Ishikawa (cell line): Measurements from ENCODE around the gene OR9Q1.

Source experiments
- CEBPB ChIP-seq: IDR thresholded peaks from 2 replicates; pipeline ENCODE4 v1.6.1; 2012
- CREB1 ChIP-seq: IDR thresholded peaks from 2 replicates; pipeline ENCODE4 v1.6.1; 2012; ENCODE audit warnings: low read depth
- EGR1 ChIP-seq: IDR thresholded peaks from 2 replicates; pipeline ENCODE4 v1.6.1; 2012
- EP300 ChIP-seq: IDR thresholded peaks from 2 replicates; pipeline ENCODE4 v1.6.1; 2012; ENCODE audit warnings: borderline replicate concordance
- FOXM1 ChIP-seq: IDR thresholded peaks from 2 replicates; pipeline ENCODE4 v1.6.1; 2012; ENCODE audit warnings: low read depth, borderline replicate concordance
- NFIC ChIP-seq: IDR thresholded peaks from 2 replicates; pipeline ENCODE4 v1.6.1; 2012
- RAD21 ChIP-seq: IDR thresholded peaks from 2 replicates; pipeline ENCODE4 v1.6.1; 2012; ENCODE audit warnings: low read depth
- TAF1 ChIP-seq: IDR thresholded peaks from 2 replicates; pipeline ENCODE4 v1.6.1; 2012; ENCODE audit warnings: low read depth, mild to moderate bottlenecking
- TCF12 ChIP-seq: IDR thresholded peaks from 2 replicates; pipeline ENCODE4 v1.6.1; 2012; ENCODE audit warnings: low read depth
- TEAD4 ChIP-seq: IDR thresholded peaks from 2 replicates; pipeline ENCODE4 v1.6.1; 2012
- USF1 ChIP-seq: IDR thresholded peaks from 2 replicates; pipeline ENCODE4 v1.6.1; 2012
- YY1 ChIP-seq: IDR thresholded peaks from 2 replicates; pipeline ENCODE4 v1.6.1; 2012; ENCODE audit warnings: low read depth
- ZBTB7A ChIP-seq: IDR thresholded peaks from 2 replicates; pipeline ENCODE4 v1.6.1; 2012; ENCODE audit warnings: low read depth
- TF ChIP-seq, protein P1 (sequence below): IDR thresholded peaks from 2 replicates; pipeline ENCODE4 v1.6.1; 2012
- TF ChIP-seq, protein P2 (sequence below): IDR thresholded peaks from 2 replicates; pipeline ENCODE4 v1.6.1; 2012; ENCODE audit warnings: low read depth, mild to moderate bottlenecking

OR9Q1 gene, protein sequence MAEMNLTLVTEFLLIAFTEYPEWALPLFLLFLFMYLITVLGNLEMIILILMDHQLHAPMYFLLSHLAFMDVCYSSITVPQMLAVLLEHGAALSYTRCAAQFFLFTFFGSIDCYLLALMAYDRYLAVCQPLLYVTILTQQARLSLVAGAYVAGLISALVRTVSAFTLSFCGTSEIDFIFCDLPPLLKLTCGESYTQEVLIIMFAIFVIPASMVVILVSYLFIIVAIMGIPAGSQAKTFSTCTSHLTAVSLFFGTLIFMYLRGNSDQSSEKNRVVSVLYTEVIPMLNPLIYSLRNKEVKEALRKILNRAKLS

GRCh38 chr11:58023435-58023931 is at the start of gene OR9Q1:
Gene OR9Q1, plus strand, starts transcription at chr11:58023881. Its CDS starts 155,564 bp downstream, at chr11:58179445.
- TF ChIP-seq, protein P1, sequence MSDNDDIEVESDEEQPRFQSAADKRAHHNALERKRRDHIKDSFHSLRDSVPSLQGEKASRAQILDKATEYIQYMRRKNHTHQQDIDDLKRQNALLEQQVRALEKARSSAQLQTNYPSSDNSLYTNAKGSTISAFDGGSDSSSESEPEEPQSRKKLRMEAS, result no peak
- TF ChIP-seq TCF12 (no peak), RAD21 (no peak), YY1 (no peak), TEAD4 (no peak), EP300 (no peak), FOXM1 (no peak), ZBTB7A (no peak), USF1 (no peak), CEBPB (no peak), CREB1 (no peak), NFIC (no peak), EGR1 (no peak), TAF1 (no peak)
- TF ChIP-seq, protein P2, sequence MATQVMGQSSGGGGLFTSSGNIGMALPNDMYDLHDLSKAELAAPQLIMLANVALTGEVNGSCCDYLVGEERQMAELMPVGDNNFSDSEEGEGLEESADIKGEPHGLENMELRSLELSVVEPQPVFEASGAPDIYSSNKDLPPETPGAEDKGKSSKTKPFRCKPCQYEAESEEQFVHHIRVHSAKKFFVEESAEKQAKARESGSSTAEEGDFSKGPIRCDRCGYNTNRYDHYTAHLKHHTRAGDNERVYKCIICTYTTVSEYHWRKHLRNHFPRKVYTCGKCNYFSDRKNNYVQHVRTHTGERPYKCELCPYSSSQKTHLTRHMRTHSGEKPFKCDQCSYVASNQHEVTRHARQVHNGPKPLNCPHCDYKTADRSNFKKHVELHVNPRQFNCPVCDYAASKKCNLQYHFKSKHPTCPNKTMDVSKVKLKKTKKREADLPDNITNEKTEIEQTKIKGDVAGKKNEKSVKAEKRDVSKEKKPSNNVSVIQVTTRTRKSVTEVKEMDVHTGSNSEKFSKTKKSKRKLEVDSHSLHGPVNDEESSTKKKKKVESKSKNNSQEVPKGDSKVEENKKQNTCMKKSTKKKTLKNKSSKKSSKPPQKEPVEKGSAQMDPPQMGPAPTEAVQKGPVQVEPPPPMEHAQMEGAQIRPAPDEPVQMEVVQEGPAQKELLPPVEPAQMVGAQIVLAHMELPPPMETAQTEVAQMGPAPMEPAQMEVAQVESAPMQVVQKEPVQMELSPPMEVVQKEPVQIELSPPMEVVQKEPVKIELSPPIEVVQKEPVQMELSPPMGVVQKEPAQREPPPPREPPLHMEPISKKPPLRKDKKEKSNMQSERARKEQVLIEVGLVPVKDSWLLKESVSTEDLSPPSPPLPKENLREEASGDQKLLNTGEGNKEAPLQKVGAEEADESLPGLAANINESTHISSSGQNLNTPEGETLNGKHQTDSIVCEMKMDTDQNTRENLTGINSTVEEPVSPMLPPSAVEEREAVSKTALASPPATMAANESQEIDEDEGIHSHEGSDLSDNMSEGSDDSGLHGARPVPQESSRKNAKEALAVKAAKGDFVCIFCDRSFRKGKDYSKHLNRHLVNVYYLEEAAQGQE, result no peak

DNA sequence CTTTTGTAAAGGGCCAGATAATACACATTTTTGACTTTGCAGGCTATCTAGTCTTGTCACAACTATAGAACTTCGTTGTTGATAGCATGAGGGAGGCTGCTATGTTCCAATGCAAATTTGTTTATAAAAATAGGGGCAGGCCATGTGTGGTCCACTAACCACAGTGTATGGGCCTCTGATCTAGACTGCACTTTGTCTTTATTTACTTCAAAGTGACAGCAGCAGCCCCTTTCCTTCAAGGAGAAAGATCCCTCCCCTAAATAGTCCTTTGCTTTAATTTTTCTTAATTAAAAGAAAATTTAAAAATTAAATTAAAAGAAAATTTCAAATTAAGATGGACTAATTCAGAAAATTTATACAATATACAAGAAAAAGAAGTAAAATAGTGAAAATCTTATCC is 49.5 kb upstream of the OR9Q1 start:
- TF ChIP-seq RAD21 (no peak), ZBTB7A (no peak), CREB1 (no peak), EGR1 (no peak), YY1 (no peak), TCF12 (no peak), NFIC (no peak), TEAD4 (no peak)
- TF ChIP-seq, protein P2, result no peak
- TF ChIP-seq, protein P1, result no peak

DNA sequence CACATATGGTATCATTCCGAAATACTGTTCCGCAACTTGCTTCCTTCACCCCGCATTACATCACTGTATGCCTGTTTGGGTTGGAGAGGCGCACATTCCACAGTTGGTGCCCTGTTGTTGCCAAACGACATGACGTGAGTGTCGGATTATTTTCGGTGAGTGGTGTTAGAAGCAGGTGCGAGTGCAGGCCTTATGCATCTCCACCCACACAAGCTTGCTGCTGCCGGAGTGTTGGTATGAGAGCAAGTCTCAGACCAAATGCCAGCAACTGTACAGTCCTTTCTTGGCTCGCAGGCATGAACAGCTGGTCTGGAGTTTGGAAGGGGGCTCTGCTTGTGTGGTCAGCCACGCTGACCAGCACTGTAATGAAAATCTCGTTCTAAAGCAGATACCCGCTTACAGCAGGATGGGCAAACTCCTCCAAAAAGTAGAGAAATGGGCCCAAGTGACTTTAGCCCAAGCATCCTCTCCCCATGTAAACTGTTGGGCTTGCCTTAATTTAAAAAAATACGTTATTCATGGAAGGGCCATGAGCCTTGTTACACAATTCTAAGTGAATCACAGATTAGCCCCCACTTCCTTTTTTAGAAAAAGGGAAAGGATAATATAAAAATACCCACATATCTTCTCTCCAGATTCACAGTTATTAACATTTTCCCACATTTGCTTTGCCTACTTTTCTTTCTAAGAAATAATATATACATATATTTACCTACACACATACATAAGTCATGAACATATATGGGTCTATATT is 48.7 kb upstream of the OR9Q1 start:
- TF ChIP-seq RAD21, result no peak
- no peak for TF ChIP-seq CREB1
- TF ChIP-seq EP300, result no peak
- no peak for TF ChIP-seq EGR1
- no peak for TF ChIP-seq TCF12
- no peak for TF ChIP-seq TAF1
- no peak for TF ChIP-seq USF1
- TF ChIP-seq, protein P1, result no peak

DNA sequence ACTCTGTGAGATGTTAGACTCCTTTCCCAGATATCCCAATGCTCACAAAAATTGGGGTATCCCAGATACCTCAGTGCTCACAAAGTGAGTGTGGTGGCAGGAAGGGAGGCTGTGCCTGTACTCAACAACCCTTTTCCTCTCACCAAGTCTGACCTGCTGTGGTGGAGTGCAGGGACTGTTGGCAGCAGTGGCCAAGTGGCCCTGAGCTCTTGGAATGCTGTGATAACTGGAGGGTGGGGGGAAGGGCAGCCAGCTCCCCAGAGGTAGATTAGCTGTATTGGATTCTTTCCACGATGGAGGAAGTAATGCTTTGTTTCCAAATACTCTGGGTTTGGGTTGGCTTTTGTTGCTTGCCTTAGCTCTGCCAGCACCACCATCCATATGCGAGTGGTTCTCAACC is 46.0 kb upstream of the OR9Q1 start:
- TF ChIP-seq CEBPB (no peak), FOXM1 (no peak), YY1 (no peak), CREB1 (no peak), TEAD4 (no peak), EP300 (no peak), EGR1 (no peak), ZBTB7A (no peak), TAF1 (no peak), USF1 (no peak)
- TF ChIP-seq, protein P1, result no peak
- TF ChIP-seq, protein P2, result no peak
